ENCODE data around the gene IL22RA1. TPM values are rescaled to one million over a fixed set of nuclear protein-coding genes. Genes with fewer than 3 reads are reported as not detected.

Gene IL22RA1
- total RNA-seq, 2 experiments from 2014 or later, result not detected

Other genes starting within 250 kb of the IL22RA1 start
- gene CNR2, start 229.8 kb downstream of the IL22RA1 start, total RNA-seq (2014; rRNA removed; shearing (Covaris generic)), result 11.2 and 14.1 TPM in 2 replicates
- gene CNR2, start 229.8 kb downstream of the IL22RA1 start, total RNA-seq (2022), result 13.2 and 17.0 TPM in 2 replicates
- gene PNRC2, start 183.3 kb downstream of the IL22RA1 start, total RNA-seq (2014; rRNA removed; shearing (Covaris generic)), result 129 and 143 TPM in 2 replicates
- 198 and 210 TPM in 2 replicates for gene PNRC2, start 183.3 kb downstream of the IL22RA1 start, total RNA-seq (2022)
- gene SRSF10, start 162.8 kb downstream of the IL22RA1 start, total RNA-seq (2014; rRNA removed; shearing (Covaris generic)), result 229 and 293 TPM in 2 replicates
- gene SRSF10, start 162.8 kb downstream of the IL22RA1 start, total RNA-seq (2022), result 335 and 394 TPM in 2 replicates
- gene MYOM3, start 31.0 kb downstream of the IL22RA1 start, total RNA-seq (2014; rRNA removed; shearing (Covaris generic)), result not detected in 2 replicates
- gene MYOM3, start 31.0 kb downstream of the IL22RA1 start, total RNA-seq (2022), result not detected in 2 replicates
- 24.6 and 29.4 TPM in 2 replicates for gene IFNLR1, start 44.1 kb upstream of the IL22RA1 start, total RNA-seq (2014; rRNA removed; shearing (Covaris generic))
- gene IFNLR1, start 44.1 kb upstream of the IL22RA1 start, total RNA-seq (2022), result 30.5 and 31.7 TPM in 2 replicates
- gene GRHL3, start 176.2 kb upstream of the IL22RA1 start, total RNA-seq (2014; rRNA removed; shearing (Covaris generic)), result 0.09 TPM in 1 of 2 replicates, not detected in the other
- 0.35 and 0.65 TPM in 2 replicates for gene GRHL3, start 176.2 kb upstream of the IL22RA1 start, total RNA-seq (2022)